GM12865 (cell line): ENCODE results near the gene RGS1.

Experiments used
- DNase-seq: peaks from one replicate; pipeline ENCODE4 v3.0.0; 2010; ENCODE audit warnings: low read depth
- H3K4me3 ChIP-seq: 2 replicates; pipeline ENCODE4 v1.5.1; 2011; ENCODE audit warnings: mild to moderate bottlenecking, low read depth, low read length, control low read depth
- TF ChIP-seq, protein P1 (sequence below): IDR thresholded peaks from 2 replicates; pipeline ENCODE4 v1.5.1; 2011; ENCODE audit warnings: low read length, control low read depth, low read depth, inconsistent platforms; ENCODE audit not compliant: insufficient read depth; ENCODE audit errors: missing control alignments

Gene RGS1

DNA sequence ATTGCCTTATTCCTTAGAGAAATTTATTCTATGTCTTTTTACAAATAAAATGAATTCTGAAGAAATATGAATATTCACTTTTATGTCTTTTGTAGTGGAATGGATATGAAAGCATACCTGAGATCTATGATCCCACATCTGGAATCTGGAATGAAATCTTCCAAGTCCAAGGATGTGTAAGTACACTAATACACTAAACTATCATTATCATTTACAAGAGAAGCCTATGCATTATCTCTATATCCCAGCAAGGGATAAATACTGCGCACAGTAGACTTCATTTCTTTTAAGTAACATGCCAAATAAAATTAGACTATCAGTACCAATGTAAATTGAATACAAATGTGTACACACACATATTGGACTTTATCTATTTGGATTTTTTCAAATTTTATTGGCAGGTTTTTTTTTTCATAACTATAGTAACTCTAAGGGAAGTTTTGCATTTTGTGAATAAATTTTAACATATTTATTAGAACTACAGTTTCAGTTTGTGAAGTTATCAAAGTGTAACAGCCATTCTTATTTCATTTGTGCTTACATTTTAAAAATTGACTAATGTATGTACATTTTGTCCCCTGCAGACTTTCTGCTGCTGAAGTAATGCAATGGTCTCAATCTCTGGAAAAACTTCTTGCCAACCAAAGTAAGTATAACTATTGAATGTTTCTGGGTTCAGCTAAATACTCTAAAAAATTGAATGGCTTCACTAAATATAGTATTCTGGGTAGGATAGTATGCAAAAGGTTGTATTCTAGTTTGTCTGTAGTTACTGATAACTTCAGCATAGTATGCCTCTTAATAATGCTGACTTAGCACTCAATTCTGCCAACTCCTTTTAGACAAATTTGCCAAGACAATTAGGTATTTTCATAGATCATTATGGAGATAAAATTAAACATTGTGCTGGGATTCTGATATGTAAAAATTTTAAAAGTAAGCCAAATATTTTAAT is 894 bp downstream of the RGS1 start:
- TF ChIP-seq, protein P1, sequence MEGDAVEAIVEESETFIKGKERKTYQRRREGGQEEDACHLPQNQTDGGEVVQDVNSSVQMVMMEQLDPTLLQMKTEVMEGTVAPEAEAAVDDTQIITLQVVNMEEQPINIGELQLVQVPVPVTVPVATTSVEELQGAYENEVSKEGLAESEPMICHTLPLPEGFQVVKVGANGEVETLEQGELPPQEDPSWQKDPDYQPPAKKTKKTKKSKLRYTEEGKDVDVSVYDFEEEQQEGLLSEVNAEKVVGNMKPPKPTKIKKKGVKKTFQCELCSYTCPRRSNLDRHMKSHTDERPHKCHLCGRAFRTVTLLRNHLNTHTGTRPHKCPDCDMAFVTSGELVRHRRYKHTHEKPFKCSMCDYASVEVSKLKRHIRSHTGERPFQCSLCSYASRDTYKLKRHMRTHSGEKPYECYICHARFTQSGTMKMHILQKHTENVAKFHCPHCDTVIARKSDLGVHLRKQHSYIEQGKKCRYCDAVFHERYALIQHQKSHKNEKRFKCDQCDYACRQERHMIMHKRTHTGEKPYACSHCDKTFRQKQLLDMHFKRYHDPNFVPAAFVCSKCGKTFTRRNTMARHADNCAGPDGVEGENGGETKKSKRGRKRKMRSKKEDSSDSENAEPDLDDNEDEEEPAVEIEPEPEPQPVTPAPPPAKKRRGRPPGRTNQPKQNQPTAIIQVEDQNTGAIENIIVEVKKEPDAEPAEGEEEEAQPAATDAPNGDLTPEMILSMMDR, result no peak
- DNase-seq, result no peak
- H3K4me3 ChIP-seq, result peak overlapping the region; percentile 85

DNA sequence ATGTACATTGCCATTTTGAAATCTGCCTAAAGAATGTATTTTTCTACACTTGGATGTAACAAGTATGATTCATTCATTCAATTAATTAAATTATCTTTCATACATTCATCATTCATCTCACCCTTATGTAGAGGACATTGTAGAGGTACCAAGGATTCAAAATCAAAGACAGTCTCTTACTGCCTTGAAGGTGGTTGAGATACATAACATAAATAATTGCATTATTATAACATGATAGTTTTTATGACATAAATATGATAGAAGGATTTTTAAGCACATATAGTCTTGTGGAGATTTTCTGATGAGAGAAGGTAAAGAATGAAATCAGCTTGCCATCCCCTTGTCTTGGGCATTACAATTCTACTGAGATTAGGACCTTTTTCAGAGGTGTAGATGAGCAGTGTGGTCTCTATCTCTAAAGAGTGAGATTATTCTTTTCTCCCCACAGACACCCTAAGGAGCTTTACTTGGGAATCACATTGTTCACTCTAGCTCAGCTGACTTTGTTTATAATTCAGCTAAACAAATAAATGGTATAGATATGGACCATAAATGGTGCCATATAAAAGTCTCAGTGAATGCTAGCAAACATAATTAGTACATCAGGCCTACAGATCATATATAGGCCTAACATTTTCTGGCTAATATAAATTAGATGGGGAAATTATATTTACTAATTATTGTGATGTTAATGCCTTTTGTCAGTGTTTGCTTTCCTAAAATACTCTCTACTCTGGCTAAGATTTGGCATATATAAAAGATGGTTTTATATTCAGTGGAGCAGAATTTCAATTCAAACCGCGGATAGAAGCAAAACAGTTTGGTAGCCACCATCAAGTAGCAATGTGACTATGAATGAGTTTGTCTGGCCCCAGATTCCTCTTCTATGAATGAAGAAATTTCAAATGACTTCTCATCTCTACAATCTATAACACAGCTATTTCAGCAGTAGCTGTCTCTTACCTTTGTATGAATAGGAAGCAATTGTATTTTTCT is 1.9 kb downstream of the RGS1 start:
- TF ChIP-seq, protein P1, result no peak
- no peak for DNase-seq
- peak overlapping the region; percentile 85 for H3K4me3 ChIP-seq

DNA sequence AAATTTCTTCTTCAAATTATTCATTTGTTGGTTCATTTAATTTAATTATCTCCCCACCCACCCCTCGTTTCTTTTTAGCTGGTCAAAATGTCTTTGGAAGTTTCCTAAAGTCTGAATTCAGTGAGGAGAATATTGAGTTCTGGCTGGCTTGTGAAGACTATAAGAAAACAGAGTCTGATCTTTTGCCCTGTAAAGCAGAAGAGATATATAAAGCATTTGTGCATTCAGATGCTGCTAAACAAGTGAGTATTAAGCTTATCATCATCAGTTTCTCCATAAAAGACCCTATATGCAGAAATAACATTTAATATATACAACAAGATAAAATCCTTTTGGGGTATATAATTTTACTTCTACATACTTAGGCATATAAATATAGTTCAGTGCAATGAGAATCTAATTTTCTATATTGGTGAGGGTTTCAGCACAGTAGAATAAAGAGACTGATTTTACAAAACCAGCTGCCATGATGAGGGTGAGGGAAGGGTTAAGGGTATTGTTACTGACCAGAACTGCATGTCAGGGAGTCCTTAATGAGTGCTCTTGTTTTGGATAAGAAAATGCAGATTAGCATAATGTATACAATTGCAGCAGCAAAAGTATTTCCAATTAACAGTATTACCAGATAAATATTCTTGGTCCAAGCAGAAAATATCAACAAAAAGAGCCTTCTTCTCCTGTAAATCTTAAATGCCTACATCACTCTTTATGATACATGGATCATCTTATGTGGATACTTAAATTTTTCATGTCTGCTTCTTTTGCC is 2.8 kb downstream of the RGS1 start:
- H3K4me3 ChIP-seq, result peak overlapping the region; percentile 85
- TF ChIP-seq, protein P1, result no peak
- DNase-seq, result no peak

DNA sequence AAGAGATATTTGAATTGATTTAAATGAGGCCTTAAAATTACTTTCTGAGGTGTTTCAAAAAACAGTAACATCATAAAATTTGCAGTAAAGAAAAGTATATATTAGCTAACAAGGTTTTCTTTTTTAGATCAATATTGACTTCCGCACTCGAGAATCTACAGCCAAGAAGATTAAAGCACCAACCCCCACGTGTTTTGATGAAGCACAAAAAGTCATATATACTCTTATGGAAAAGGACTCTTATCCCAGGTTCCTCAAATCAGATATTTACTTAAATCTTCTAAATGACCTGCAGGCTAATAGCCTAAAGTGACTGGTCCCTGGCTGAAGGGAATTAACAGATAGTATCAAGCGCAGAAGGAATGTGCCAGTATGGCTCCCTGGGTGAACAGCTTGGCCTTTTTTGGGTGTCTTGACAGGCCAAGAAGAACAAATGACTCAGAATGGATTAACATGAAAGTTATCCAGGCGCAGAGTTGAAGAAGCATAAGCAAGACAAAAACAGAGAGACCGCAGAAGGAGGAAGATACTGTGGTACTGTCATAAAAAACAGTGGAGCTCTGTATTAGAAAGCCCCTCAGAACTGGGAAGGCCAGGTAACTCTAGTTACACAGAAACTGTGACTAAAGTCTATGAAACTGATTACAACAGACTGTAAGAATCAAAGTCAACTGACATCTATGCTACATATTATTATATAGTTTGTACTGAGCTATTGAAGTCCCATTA is 3.6 kb downstream of the RGS1 start:
- TF ChIP-seq, protein P1, result no peak
- peak; percentile 55 for DNase-seq
- H3K4me3 ChIP-seq, result peak overlapping the region; percentile 85

DNA sequence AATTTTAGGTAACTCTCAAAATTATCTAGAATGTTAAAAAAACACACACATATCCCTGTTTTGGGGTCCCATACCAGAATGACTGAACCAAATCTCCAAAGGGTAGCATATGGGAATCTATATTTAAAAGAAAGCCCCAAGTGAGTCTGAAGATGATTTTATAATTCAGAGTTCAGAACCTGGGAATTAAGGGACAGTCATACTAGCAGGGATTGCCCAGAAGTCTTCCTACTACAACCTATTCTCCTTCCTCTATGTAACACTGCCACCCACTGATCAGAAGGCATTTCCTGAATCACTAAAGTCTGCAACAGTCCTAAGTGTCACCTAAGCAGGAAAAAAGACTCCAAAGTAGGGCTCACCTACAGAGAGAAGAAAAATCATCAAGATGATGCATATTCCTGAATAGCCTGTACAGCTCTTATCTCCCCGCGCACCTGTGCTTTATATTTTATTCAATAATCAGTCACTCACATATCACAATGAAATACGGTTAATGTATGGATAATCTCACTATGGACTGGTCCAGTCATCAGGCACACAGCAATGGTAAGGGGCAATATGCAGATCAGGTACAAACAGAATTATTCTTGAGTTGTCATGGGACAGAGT is 4.9 kb downstream of the RGS1 start:
- peak; percentile 66 for DNase-seq
- H3K4me3 ChIP-seq, result peak overlapping the region; percentile 85
- TF ChIP-seq, protein P1, result peak; percentile 35
